ENCODE measurements around the gene TICRR.

TICRR gene

DNA sequence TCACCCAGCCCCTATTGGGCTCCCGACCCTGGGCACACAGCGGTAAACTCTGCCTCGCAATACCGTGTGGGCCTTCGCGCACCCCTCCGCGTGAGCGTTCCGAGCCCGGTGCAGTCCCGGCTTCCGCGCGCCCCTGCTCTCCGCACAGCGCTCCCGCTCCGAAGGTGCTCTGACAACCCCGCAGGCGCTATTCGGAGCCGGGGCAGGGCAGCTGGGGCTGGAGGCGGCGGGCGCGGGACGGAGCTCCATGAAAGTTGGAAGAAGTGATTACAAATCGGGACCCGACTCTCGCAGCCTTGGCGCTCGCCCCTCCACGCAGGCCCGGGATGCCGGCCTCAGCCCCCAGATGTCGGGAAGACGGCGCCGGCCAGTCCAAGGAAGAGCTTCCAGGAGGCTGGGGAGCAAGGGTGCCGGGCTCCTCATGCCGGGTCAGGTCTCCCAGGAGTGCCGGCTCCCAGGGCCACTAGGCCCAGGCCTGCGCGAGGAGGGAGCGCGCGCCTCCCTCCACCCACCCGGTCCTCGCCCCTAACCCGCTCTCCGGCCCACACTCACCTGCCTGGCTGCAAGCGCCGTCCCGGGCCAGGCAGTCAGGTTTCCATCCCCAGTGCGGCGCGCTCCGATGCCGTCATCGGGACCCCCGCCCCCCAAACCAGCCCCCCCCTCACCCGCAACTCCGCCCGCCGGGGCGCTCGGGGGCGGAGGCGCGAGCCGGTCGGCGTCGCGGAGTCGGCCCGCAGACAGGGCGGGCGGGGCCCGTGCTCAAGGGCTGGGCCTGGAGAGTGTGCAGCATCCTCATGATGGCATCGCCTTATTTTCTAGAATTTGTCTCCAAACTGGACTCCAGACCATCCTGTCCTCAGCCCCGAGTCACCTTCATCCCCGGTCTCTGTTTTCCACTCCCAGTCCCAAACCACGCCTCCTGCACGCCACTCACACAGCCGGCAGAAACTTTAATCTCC is 79.9 kb downstream of the TICRR start, which contains the start of gene KIF7:
Gene KIF7 (minus strand): TSS at position 621 of the 959 bp plus-strand sequence. CDS start 2,537 bp downstream, outside the sequence.
- DNase-seq: peak in 1 of 5 experiments; percentile 47

DNA sequence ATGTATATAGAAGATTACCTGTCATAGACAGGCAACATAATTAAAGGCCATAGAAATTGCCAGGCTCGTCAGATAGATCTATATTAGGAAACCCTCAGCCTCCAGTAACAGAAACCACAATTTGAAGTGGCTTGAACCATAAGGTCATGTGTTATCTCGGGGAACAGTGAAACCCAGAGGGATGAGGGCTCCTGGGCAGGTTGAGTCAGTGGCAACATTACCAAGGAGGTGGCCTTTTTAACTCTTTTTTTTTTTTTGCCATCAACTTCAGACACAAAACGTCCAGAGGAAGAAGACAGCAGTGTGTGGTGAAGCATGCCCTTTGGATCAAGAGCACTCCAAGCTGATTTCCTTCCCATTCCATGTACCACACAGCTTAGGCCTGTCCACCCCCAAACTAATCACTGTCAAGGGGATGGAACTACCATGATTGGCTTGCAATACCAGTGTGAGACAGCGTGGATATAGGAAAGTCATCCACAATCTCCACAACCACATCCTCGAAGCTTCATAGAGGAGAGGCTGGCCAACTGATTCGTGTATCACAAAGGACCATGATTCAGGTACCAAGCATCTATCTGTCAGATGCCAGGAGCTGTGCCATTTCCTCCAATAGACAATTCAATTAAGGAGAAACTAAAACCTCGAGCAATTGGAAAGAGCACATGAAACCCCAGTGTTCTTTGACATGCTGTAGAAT is 81.0 kb downstream of the TICRR start:
- DNase-seq: no peak

GRCh38 chr15:89657686-89658200 is 82.5 kb downstream of the TICRR start:
- DNase-seq: no peak

- no peak for DNase-seq
Measured at GRCh38 chr15:89659295-89659694, 84.0 kb downstream of the TICRR start.

GRCh38 chr15:89660556-89660955 is 85.3 kb downstream of the TICRR start:
- no peak for DNase-seq

DNA sequence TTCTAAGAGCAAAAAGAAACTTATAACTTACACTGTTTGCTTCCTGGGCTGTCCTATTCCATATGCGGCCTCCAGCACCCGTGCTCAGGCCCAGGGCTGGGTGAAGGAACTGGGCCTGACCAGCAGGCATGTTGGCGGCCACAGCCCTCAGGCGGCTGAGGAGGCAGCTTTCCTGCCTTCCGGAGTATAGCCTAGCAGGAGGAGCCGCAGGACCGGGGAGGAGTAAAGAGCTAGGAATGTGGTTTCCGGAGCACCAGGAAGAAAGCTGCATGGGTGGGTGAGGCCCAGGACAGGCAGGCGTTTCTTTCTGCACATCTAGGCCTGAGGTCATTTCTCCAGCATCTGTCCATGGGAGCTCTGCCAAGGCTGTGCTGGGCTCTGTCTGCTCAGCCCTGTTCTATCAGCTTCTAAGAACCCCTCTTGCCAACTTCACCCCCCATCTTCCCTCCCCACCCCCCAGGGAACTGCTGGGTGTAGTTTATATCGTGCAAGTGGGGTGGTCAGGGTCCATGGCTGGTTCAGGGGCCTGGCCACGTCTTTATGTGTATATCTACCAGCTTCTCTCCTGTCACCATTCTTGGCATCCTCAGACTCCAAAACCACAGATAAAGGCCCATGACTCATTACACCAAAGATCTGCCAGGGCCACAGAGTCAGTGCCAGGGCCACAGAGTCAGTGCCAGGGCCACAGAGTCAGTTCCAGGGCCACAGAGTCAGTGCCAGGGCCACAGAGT is 87.8 kb downstream of the TICRR start:
- no peak for DNase-seq

GRCh38 chr15:89664441-89665350 is 89.4 kb downstream of the TICRR start:
- no peak for DNase-seq

DNA sequence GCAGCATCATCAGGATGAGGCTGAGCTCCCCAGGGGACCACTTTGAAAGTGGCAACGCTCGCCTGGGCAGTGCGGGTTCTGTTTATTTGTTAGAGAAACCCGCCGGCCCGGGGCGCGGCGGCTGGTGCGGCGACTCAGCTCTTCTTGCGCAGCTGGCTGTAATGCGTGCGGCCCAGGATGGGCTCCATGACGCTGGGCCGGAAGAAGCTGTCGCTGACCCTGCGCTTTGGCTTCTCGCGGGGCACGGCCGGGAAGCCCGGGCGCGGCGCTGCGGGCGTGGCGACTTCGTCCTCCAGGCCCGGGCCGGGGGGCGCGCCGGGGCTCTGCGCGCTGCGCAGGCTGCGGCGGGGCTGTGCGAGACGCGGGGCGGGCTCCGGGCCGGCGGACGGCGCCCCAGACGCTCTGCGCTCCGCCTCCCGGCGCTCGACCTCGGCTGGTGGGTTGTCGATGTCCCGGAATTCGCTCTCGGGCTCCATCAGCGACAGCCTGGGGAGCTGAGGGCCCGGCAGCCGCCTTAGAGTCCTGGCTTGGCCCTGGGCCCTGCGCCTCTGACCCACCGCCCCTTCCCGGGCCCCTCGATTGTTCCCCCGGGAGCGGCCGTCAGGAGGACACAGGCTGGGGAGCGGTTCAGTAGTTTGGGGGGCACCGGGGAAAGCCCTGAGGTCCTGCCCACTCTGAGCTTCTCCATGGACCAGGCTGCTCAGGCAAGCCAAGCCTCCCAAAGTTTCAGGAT is 90.3 kb downstream of the TICRR start:
- peak in 1 of 5 experiments; percentile 25 for DNase-seq

DNA sequence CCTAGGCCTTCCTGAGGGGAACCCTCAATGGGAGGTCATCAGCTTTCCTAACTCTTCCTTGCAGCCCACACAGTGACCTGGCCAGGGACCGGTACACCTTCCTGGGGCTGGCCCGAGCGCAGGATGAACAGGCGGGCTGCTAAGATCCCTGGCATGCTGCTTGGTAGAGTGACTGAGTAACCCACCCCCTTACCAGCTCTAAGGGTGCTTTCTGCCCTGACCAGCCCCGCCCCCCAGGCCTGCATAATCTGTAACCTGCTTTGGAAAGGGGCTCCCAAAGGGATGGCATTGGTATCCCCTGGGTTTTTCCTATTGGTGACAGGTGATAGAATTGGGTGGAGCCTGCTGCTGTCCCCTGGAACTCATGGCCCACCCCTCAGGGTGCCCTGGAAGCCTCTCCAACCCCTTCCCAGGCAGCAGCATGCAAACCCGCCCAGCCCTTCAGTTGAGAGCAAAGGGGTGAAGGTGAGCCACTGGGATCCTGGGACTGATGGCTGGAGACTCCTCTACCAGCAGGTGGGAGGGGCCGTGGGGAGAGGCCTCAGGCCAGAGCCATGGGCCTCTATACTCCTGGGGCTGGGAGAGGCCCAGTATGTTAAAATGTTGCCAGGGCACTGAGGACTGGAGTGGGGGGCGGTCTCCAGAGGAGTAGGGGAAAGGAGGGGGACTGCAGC is 91.1 kb downstream of the TICRR start:
- DNase-seq: no peak

DNA sequence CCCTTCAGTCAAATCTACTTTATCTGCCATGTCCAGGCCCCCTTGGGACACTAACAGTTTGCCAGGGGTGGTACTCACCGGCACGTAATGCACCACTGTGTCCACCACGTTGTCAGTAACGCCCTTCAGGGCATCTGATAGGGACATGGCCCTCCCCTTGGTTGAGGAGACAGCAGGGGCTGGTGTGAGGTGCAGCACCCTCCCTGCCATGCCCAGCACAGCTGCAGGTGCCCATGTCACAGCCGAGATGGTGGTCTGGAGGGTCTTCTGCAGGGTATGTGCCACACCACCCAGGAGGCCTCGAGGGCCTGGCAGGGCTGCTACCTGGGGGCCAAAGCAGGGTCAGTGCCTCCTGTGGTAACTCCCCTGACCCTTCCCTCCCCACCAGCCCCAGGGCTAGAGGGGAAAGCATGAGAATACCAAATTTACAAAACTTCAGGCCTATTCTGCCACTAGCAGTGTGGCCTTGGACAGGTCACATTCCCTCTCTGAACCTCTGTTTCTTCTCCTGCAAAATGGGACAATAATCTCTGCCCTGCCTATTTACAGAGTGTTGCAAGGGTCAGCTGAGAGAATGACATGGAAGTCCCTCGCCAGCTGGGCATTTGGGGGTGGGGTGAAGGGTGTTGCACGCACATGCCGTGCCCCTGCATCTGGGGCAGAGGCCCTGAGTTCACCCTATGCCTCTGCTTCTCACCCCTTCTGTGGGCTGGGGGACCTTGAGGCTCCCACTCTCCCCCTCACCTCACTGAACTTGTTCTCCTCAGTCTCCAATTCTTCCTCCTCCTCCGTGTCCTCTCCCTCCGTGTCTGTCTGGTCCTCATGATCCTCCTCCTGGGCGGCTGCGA is 91.8 kb downstream of the TICRR start:
- DNase-seq: no peak

- no peak for DNase-seq
Measured at GRCh38 chr15:89667706-89667960, 92.4 kb downstream of the TICRR start.

- DNase-seq: no peak
Measured at GRCh38 chr15:89668171-89668570, 92.9 kb downstream of the TICRR start.

GRCh38 chr15:89669309-89669865 is 94.1 kb downstream of the TICRR start:
- DNase-seq: no peak

GRCh38 chr15:89669941-89670340 is 94.7 kb downstream of the TICRR start:
- no peak for DNase-seq

DNA sequence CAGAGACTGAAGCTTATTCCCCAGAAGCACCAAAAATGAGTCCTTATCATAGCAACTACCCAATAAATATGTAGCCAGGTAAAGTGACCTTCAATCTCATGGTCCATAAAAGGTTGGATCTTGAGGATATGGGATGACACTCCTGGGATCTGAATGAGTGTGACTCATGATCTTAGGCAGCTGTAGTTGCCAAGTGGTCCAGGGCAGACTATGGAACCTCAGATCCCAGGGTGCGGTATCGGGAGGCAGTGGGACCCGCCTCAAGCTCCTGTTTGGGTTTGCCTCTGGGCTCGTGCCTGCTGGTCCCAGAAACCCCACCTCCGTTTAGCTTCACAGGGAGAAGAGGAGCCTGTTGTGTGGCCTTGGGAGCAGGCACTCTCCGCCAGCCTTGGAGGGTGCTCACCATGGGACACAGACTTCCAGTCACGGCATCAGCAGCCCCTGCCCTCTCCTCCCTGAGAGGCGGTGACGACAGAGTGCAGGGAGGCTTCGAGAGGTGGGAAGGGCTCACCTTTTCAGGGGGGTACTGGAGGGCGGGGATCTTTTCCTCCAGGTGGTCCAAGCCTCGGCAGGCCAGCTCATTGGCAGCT is 95.8 kb downstream of the TICRR start:
- no peak for DNase-seq

DNA sequence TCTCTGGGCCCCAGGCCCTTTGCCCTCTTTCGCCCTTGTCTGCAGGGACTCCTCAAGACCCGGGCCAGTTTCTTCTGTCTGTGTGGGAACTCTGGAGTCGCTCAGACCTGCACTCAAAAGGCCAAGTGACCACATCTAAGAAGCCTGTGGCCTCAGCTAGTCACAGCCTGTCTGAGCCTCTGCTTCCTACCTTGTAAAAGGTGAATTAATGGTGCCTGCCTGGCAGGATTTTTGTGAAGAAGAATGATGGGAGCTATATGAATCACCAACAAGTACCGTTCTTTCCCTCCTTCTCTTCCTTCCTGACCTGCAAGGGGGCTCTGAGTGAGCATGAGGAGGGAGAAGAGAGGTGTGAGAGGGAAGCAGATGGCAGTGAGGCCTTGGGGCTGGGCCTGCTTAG is 96.4 kb downstream of the TICRR start:
- no peak for DNase-seq

GRCh38 chr15:89672221-89673164 is 97.2 kb downstream of the TICRR start:
- no peak for DNase-seq

DNA sequence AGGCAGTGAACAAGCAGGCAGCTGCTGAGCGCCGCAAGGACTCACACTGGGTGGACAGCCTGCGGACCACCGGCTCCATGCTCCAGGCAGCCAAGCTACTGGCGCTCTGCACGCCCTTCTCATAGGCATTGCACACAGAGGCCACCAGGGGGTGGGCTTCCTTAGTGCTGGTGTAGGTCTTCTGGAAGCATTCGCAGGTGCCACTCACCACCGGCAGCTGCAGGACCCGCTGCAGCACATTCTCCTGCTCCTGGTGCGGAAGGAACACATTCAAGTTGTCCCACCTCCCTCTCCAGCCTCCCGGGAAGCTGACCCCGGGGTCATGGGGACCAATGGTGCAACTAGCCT is 97.9 kb downstream of the TICRR start:
- peak in 1 of 5 experiments; percentile 41 for DNase-seq

Data from T-helper 2 cell (primary cell).